Left ventricle myocardium inferior (tissue), 1 donor: ENCODE data around the gene RESF1. TPM values are rescaled to one million over a fixed set of nuclear protein-coding genes. Genes with fewer than 3 reads are reported as not detected.

Experiments used
- DNase-seq: peaks from one replicate; pipeline ENCODE4 v3.0.0-alpha.2; 2020
- H3K27ac ChIP-seq: fragments of 200-600 bp; replicated peaks from 2 replicates; pipeline ENCODE4 v1.8.0; 2021
- H3K27me3 ChIP-seq: fragments of 200-600 bp; 2 replicates; pipeline ENCODE4 v1.8.0; 2021; ENCODE audit warnings: low read depth
- H3K36me3 ChIP-seq: fragments of 200-600 bp; 2 replicates; pipeline ENCODE4 v1.8.0; 2021
- H3K4me1 ChIP-seq: fragments of 200-600 bp; 2 replicates; pipeline ENCODE4 v1.8.0; 2021
- H3K4me3 ChIP-seq: fragments of 200-600 bp; 2 replicates; pipeline ENCODE4 v1.8.0; 2021; ENCODE audit warnings: mild to moderate bottlenecking, moderate library complexity
- H3K9me3 ChIP-seq: fragments of 200-600 bp; replicated peaks from 2 replicates; pipeline ENCODE4 v1.8.0; 2021
- CTCF ChIP-seq: fragments of 200-600 bp; IDR thresholded peaks from 2 replicates; pipeline ENCODE4 v1.8.0; 2021; ENCODE audit warnings: antibody characterized with exemption, mild to moderate bottlenecking, borderline replicate concordance
- intact Hi-C: fragments of 100-400 bp; cut with micrococcal nuclease; formaldehyde crosslinking; loops from one replicate; pipeline ENCODE4 v1.11.0; 2022
- total RNA-seq: library from RNA; stranded (reverse); fragmentation: NEBNext Ultra II Directional; extraction: Animal tissue kit (Norgen Biotek cat#: 25700); gene quantifications from one replicate; pipeline ENCODE4 v1.2.1, GENCODE V29; 2021
- donor health status: DM: no; HTN: yes; CAD: no; lungs with severe emphysema.

RESF1 gene
- total RNA-seq, 1 donor from 2014 or later = 19.4 TPM

DNA sequence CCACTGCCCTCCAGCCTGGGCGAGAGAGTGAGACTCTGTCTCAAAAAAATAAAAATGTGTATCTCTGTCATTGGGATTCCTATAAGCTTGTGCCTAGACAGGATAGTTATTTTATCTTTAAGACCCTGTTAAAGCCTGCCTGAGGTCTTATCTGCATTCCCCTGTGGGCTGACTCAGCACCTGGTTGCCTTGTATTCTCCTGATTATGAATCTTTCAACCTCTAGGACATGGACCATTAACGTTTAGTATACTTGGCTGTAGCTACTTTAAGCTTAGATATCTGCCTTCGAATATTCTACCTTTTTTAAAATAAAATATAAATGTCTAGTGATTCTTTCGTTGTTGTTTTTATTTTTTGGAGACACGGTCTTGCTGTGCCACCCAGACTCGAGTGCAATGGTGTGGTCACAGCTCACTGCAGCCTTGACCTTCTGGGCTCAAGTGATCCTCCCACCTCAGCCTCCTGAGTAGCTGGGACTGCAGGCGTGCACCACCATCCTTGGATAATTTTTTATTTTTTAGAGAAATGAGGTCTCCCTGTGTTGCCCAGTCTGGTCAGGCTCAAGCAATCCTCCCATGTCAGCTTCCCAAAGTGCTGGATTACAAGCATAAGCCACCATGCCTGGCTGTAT is 41.3 kb downstream of the RESF1 start:
- H3K9me3 ChIP-seq = no peaks in the 10 kb centered on the region
- no peak overlapping the region for H3K27ac ChIP-seq
- intact Hi-C loops = no loop called here
- no peak for DNase-seq
- H3K36me3 ChIP-seq = peaks cover 62% of the 10 kb centered on the region
- H3K27me3 ChIP-seq = no peaks in the 10 kb centered on the region
- H3K4me1 ChIP-seq = peaks cover 10% of the 10 kb centered on the region
- no peak for TF ChIP-seq CTCF
- no peak overlapping the region for H3K4me3 ChIP-seq

GRCh38 chr12:32002848-32003493 is 43.8 kb downstream of the RESF1 start:
- no peaks in the 10 kb centered on the region for H3K27me3 ChIP-seq
- H3K36me3 ChIP-seq = peaks cover 38% of the 10 kb centered on the region
- H3K4me1 ChIP-seq = peaks cover 12% of the 10 kb centered on the region
- no peak overlapping the region for H3K27ac ChIP-seq
- no peak for TF ChIP-seq CTCF
- no peak overlapping the region for H3K4me3 ChIP-seq
- H3K9me3 ChIP-seq = no peaks in the 10 kb centered on the region
- intact Hi-C loops = no loop called here
- no peak for DNase-seq

- H3K4me3 ChIP-seq = no peak overlapping the region
- no peak for TF ChIP-seq CTCF
- peaks cover 31% of the 10 kb centered on the region for H3K36me3 ChIP-seq
- H3K9me3 ChIP-seq = no peaks in the 10 kb centered on the region
- intact Hi-C loops = no loop called here
- DNase-seq = no peak
- peaks cover 12% of the 10 kb centered on the region for H3K4me1 ChIP-seq
- no peaks in the 10 kb centered on the region for H3K27me3 ChIP-seq
- H3K27ac ChIP-seq = no peak overlapping the region
These were observed 44.4 kb downstream of the RESF1 start for GRCh38 chr12:32003654-32004053.

- H3K9me3 ChIP-seq = no peaks in the 10 kb centered on the region
- no peaks in the 10 kb centered on the region for H3K27me3 ChIP-seq
- intact Hi-C loops = no loop called here
- no peak overlapping the region for H3K27ac ChIP-seq
- peaks cover 12% of the 10 kb centered on the region for H3K4me1 ChIP-seq
- H3K4me3 ChIP-seq = no peak overlapping the region
- no peak for TF ChIP-seq CTCF
- H3K36me3 ChIP-seq = peaks cover 11% of the 10 kb centered on the region
- DNase-seq = no peak
These were observed 46.4 kb downstream of the RESF1 start for GRCh38 chr12:32005496-32006125.

Other genes starting within 250 kb of the RESF1 start
- 13.9 TPM for gene AMN1, start 230.4 kb upstream of the RESF1 start, total RNA-seq
- 8.5 TPM for gene BICD1, start 147.4 kb downstream of the RESF1 start, total RNA-seq